RWPE1 (cell line): ENCODE data around the gene NDUFA7.
"Not testable (repeated sequence)": the region's sequence is repeated elsewhere in the genome, so short reads cannot be mapped to it uniquely, and the experiment has no call there.

Source experiments
- CTCF ChIA-PET: fragments of 350-600 bp; sonication (Branson Sonifier 250); formaldehyde crosslinking; extraction: SDS; loops from one replicate; lab custom pipeline; 2021; lab: Yijun Ruan, JAX
- POLR2A ChIA-PET: fragments of 400-600 bp; formaldehyde crosslinking; extraction: SDS; loops from one replicate; lab custom pipeline; 2020; ENCODE audit warnings: antibody characterized with exemption; ENCODE audit not compliant: low non-redundant PET; lab: Yijun Ruan, JAX
- DNase-seq: peaks from one replicate; pipeline ENCODE4 v3.0.0; 2012; ENCODE audit warnings: low spot score
- H3K27ac ChIP-seq: fragments of 450-650 bp; 2 replicates; pipeline ENCODE4 v1.5.1; 2017
- TF ChIP-seq, protein P1 (sequence below): fragments of 450-650 bp; conservative IDR thresholded peaks from 2 replicates; pipeline ENCODE4 v1.5.1; 2017; ENCODE audit warnings: low read depth, mild to moderate bottlenecking

The NDUFA7 gene

DNA sequence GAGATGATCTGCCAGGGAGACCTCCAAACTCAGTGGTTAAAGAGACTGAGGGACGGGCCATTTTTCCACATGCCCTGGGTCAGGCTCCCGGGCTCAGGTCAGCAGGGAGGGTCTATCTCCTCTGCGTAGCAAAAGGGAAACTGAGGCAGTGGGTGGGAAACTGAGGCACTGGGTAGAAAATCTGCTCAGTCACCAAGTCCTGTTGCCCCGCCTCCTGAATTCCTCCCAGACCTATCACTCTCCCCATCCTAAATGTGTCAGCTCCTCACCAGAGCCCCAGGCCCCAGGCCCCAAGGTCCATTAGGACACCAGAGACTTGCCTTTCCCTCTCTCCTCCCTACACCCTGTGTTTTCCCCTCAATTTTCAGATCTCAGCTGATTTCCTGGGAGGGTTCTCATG is 15.4 kb downstream of the NDUFA7 start:
- peak overlapping the region; percentile 75 for H3K27ac ChIP-seq
- TF ChIP-seq, protein P1, sequence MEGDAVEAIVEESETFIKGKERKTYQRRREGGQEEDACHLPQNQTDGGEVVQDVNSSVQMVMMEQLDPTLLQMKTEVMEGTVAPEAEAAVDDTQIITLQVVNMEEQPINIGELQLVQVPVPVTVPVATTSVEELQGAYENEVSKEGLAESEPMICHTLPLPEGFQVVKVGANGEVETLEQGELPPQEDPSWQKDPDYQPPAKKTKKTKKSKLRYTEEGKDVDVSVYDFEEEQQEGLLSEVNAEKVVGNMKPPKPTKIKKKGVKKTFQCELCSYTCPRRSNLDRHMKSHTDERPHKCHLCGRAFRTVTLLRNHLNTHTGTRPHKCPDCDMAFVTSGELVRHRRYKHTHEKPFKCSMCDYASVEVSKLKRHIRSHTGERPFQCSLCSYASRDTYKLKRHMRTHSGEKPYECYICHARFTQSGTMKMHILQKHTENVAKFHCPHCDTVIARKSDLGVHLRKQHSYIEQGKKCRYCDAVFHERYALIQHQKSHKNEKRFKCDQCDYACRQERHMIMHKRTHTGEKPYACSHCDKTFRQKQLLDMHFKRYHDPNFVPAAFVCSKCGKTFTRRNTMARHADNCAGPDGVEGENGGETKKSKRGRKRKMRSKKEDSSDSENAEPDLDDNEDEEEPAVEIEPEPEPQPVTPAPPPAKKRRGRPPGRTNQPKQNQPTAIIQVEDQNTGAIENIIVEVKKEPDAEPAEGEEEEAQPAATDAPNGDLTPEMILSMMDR = no peak
- ChIA-PET POLR2A (no interaction called here), CTCF (no interaction called here)
- no peak for DNase-seq

DNA sequence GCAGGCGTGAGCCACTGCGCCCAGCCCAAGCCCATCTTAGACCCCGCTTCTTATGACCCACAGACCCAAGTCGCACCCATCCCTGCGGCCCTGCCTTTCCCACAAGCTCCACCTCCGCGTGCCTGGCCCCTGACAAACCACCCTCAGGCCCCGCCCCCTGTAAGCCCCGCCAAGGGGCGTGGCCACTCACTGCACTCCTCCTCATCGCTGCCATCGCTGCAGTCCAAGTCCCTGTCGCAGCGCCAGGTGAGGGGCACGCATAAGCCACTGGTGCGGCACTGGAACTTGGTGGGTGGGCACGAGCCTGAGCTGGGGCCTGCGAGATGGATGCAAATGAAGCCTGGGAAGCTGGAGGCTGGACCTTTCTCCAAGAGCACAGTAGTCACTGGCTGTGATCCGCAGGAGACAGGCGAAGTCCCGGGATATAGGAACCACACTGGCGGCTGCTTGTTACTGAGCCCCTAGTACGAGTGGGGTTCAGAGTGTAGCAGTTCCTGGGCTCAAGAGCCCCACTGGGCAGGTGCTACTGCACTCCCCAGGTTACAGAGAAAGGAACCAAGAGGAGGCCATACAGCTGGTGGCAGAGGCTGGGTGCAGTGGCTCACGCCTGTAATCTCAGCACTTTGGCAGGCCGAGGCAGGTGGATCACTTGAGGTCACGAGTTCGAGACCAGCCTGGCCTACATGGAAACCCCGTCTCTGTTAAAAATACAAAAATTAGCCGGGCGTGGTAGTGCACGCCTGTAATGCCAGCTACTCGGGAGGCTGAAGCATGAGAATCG is 16.1 kb downstream of the NDUFA7 start:
- peak overlapping the region; percentile 75 for H3K27ac ChIP-seq
- no peak for DNase-seq
- ChIA-PET POLR2A (no interaction called here), CTCF (interaction anchor here (0.6 kb wide), 3 partner anchors 29 to 43 kb away, joined by 3 read pairs; no protein-coding TSS in a partner anchor)
- TF ChIP-seq, protein P1 = no peak

DNA sequence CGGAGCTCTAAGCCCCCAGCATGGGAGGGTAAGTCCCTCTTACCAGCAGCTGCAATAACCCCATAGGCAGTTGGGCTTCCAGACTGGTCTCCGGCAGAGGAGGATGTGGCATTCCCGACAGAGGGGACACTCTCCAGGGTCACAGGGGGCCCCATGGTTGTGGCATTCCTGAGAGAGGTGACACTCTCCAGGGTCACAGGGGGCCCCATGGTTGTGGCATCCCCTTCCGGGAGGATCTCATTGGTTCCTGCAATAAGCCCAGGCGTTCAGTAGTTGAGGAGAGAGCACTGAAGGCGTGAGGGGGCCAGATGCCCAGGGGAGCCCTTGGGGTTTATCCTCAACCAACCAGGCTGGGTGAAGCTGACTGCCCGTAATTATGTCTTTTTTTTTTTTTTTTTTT is 18.4 kb downstream of the NDUFA7 start:
- ChIA-PET CTCF (no interaction called here), POLR2A (no interaction called here)
- DNase-seq = no peak
- peak overlapping the region; percentile 75; the same call in 1 of the 2 replicates for H3K27ac ChIP-seq
- TF ChIP-seq, protein P1 = no peak

DNA sequence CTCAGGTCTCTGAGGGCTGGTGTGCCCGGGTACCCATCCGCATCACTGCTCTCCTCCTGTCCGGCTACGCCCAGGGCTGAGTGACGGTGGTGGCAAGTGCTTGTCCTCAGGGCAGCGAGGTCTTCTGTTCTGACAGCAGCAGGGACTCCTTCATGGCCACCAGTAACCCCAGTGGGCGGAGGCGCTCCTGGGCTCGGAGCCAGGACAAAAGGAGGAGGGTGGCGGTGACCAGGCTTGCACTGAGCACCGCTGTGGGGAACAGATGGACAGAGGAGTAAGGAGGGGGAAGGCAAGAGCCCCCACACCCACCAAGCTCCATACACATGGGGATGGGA is 18.9 kb downstream of the NDUFA7 start:
- POLR2A ChIA-PET = no interaction called here
- TF ChIP-seq, protein P1 = no peak
- CTCF ChIA-PET = interaction anchor here (0.6 kb wide), 1 partner anchor 308 kb away, joined by 3 read pairs; no protein-coding TSS in a partner anchor
- H3K27ac ChIP-seq = peak overlapping the region; percentile 75; the same call in 1 of the 2 replicates
- no peak for DNase-seq

DNA sequence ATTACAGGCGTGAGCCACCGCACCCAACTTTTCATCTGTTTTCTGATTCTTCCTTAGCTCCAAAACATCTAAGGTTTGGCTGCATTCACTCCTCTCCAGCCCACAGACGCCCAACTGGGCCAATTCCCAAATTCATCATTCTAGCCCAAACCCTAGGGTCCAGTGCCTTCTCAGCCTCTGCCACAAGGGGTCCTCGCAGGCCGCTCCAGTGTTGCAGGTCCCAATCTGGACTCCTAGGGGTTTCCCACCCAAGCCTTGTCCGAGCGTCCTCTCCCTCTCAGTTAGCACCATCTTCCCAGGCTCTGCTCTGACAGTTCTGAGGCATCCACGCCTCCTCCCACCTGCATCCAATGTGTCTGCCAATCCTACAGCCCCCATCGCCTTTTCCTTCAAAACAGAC is 29.8 kb downstream of the NDUFA7 start:
- H3K27ac ChIP-seq, POLR2A ChIA-PET, DNase-seq, CTCF ChIA-PET: not testable (repeated sequence)

DNA sequence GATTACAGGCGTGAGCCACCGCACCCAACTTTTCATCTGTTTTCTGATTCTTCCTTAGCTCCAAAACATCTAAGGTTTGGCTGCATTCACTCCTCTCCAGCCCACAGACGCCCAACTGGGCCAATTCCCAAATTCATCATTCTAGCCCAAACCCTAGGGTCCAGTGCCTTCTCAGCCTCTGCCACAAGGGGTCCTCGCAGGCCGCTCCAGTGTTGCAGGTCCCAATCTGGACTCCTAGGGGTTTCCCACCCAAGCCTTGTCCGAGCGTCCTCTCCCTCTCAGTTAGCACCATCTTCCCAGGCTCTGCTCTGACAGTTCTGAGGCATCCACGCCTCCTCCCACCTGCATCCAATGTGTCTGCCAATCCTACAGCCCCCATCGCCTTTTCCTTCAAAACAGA is 44.7 kb downstream of the NDUFA7 start:
- H3K27ac ChIP-seq, CTCF ChIA-PET, DNase-seq, POLR2A ChIA-PET: not testable (repeated sequence)

DNA sequence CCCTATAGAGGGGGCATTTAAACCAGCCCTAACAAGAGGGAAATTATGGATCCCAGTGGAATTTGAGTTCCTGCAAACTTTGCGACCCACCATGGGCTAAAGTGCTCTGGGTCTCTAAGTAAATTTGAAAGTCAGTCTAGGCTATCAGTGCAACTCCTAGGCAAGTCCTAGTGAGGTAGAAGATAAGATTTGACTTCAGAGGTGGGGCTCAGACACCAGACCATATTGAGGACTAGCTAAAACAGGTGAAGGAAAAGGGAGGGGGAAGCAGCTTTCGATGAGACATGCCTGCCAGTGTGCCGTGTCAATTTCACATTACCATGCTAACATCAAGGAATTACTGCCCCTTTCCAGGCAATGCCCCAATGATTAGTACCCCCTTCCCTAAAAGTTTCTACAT is 51.5 kb downstream of the NDUFA7 start:
- TF ChIP-seq, protein P1 = no peak
- no peak for DNase-seq
- ChIA-PET CTCF (interaction anchor here (0.5 to 0.7 kb wide), 2 partner anchors 47 to 236 kb away, joined by 3 read pairs; no protein-coding TSS in a partner anchor), POLR2A (interaction anchor here (0.6 kb wide), 1 partner anchor 83 kb away, joined by 5 read pairs; no protein-coding TSS in a partner anchor)
- H3K27ac ChIP-seq = no peak overlapping the region; the same call in 1 of the 2 replicates
